Breast epithelium (tissue), 3 donors: Measurements from ENCODE around the gene CAPN2.

ENCODE experiments used
- CTCF ChIP-seq, 3 donors: fragments of 450-650 bp; IDR thresholded peaks; one replicate each; pipeline ENCODE4 v1.5.1; 2016 to 2017; ENCODE audit warnings: antibody characterized with exemption in 3 of 3, mild to moderate bottlenecking in 3 of 3, moderate library complexity in 3 of 3
- POLR2A ChIP-seq: fragments of 450-650 bp; IDR thresholded peaks from one replicate; pipeline ENCODE4 v1.6.1; 2016; ENCODE audit warnings: antibody characterized with exemption, mild to moderate bottlenecking, moderate library complexity
- POLR2AphosphoS5 ChIP-seq, 3 donors: sonication (generic); formaldehyde crosslinking; IDR thresholded peaks; one replicate each; pipeline ENCODE4 v1.6.1; 2017; ENCODE audit warnings: antibody characterized with exemption in 3 of 3

GRCh38 chr1:223712194-223712849 lies at the start of gene CAPN2:
- TF ChIP-seq POLR2AphosphoS5 (IDR thresholded peaks at IDR 0.05), result peak in 2 of 3 donors; percentile 48 to 75
- peak; percentile 26 to 85 (median 54) for TF ChIP-seq CTCF (IDR thresholded peaks at IDR 0.05)
- no peak for TF ChIP-seq POLR2A
